CD4-positive, alpha-beta T cell (primary cell): ENCODE data around the gene SMOC2. TPM values are rescaled to one million over a fixed set of nuclear protein-coding genes. Genes with fewer than 3 reads are reported as not detected.
"Not testable (repeated sequence)": the region's sequence is repeated elsewhere in the genome, so short reads cannot be mapped to it uniquely, and the experiment has no call there.

Source experiments
- ATAC-seq: fragments of 200-7000 bp; cut with Tn5 transposase; one replicate; pipeline ENCODE4 v1.10.0; 2022; ENCODE audit warnings: mild to moderate bottlenecking; ENCODE audit not compliant: poor library complexity
- CTCF ChIA-PET: fragments of 350-600 bp; sonication (Branson Sonifier 250); formaldehyde crosslinking; loops from one replicate; lab custom pipeline; 2021; ENCODE audit warnings: antibody characterized with exemption, inconsistent platforms; lab: Charles Lee
- POLR2A ChIA-PET: fragments of 350-600 bp; sonication (Branson Sonifier 250); formaldehyde crosslinking; loops from one replicate; lab custom pipeline; 2021; ENCODE audit warnings: antibody characterized with exemption, inconsistent platforms; lab: Charles Lee
- DNase-seq, 14 experiments: peaks; one replicate each; pipeline ENCODE4 v3.0.0-alpha.2; 2013 to 2020; ENCODE audit warnings: mixed read lengths in 2 of 14
- H3K27ac ChIP-seq, 2 donors: one replicate each; pipeline versions ENCODE4 v1.5.1 to v1.7.0; 2013; ENCODE audit warnings: low read length in 2 of 2, low read depth in 1 of 2, mild to moderate bottlenecking in 1 of 2
- H3K27me3 ChIP-seq, 2 experiments: 1 replicate in 1 of 2; 2 replicates in 1 of 2; pipeline versions ENCODE4 v1.6.1 to v1.7.0; 2013; ENCODE audit warnings: low read length in 2 of 2, control low read depth in 1 of 2, mild to moderate bottlenecking in 1 of 2, moderate library complexity in 1 of 2; ENCODE audit not compliant: insufficient read depth in 2 of 2, control insufficient read depth in 1 of 2
- H3K36me3 ChIP-seq: one replicate; pipeline ENCODE4 v1.6.1; 2013; ENCODE audit warnings: low read length, control low read depth; ENCODE audit not compliant: insufficient read depth
- H3K4me1 ChIP-seq: one replicate; pipeline ENCODE4 v1.6.1; 2013; ENCODE audit warnings: low read length, control low read depth; ENCODE audit not compliant: insufficient read depth
- H3K4me3 ChIP-seq: one replicate; pipeline ENCODE4 v1.5.1; 2013; ENCODE audit warnings: mild to moderate bottlenecking, low read length, moderate library complexity
- H3K9me3 ChIP-seq, 2 experiments: 1 replicate in 1 of 2; 2 replicates in 1 of 2; pipeline versions ENCODE4 v1.6.1 to v1.7.0; 2013; ENCODE audit warnings: low read length in 2 of 2, mild to moderate bottlenecking in 2 of 2, control low read depth in 1 of 2, moderate library complexity in 1 of 2; ENCODE audit not compliant: control insufficient read depth in 1 of 2, insufficient read depth in 1 of 2
- H3K27ac Mint-ChIP-seq: one replicate; pipeline ENCODE4 v1.8.0; 2020; ENCODE audit warnings: mixed read lengths
- H3K27me3 Mint-ChIP-seq: one replicate; pipeline ENCODE4 v1.8.0; 2021; ENCODE audit warnings: mixed read lengths
- H3K36me3 Mint-ChIP-seq: one replicate; pipeline ENCODE4 v1.8.0; 2021; ENCODE audit warnings: low read depth, mixed read lengths
- H3K4me1 Mint-ChIP-seq: one replicate; pipeline ENCODE4 v1.8.0; 2021; ENCODE audit warnings: low read depth, mixed read lengths
- H3K4me3 Mint-ChIP-seq: one replicate; pipeline ENCODE4 v1.8.0; 2020; ENCODE audit warnings: mild to moderate bottlenecking, mixed read lengths
- H3K9me3 Mint-ChIP-seq: one replicate; pipeline ENCODE4 v1.8.0; 2020; ENCODE audit warnings: mixed read lengths
- CTCF ChIP-seq: fragments of 200-600 bp; IDR thresholded peaks from one replicate; pipeline ENCODE4 v1.8.0; 2022; ENCODE audit warnings: antibody characterized with exemption, mild to moderate bottlenecking
- intact Hi-C, 2 experiments: fragments of 100-400 bp; cut with DNase I in 1 of 2; cut with micrococcal nuclease in 1 of 2; formaldehyde crosslinking; loops; one replicate each; pipeline versions ENCODE4 v1.15.1 to v1.9.0; 2023 to 2025; cut with DNase I, micrococcal nuclease
- total RNA-seq, 174 experiments: library from RNA in 2 of 174; stranded (reverse) in 2 of 174; gene quantifications; one replicate each; pipeline ENCODE4 v1.2.3 and lab custom pipeline; 2021 to 2026

SMOC2 gene
- total RNA-seq, 2 experiments from 2014 or later, result not detected

DNA sequence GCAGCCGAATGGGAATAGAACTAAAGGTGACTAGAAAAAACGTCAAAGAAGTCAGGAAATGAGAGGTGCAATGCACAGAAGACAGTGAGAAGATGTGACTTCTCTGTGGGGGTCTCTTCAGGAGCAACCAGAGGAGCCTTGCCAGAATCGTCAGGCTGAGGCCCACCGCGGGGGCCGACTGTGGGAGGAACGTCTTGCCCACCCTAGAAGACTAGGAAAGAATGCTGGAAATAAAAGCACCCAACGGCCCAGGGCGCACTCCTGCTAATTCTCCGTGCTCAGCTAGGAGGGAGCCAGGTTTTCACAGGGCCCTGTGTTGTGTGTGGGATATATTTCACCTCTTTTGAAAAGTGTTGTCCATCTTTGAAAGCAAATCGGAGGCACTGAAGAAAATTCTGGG, 129.2 kb downstream of the SMOC2 start:
- no peaks in the 10 kb centered on the region for H3K36me3 Mint-ChIP-seq
- peaks cover 0 to 10% of the 10 kb centered on the region in 2 experiments for H3K9me3 ChIP-seq
- CTCF ChIA-PET, result no interaction called here
- TF ChIP-seq CTCF, result no peak
- no peaks in the 10 kb centered on the region for H3K4me1 Mint-ChIP-seq
- H3K27ac ChIP-seq, result no peak overlapping the region
- intact Hi-C loops, result no loop called here
- POLR2A ChIA-PET, result no interaction called here
- peaks cover 10% of the 10 kb centered on the region for H3K27me3 Mint-ChIP-seq
- no peak for DNase-seq
- H3K4me3 ChIP-seq, result no peak overlapping the region
- ATAC-seq, result no peak
- H3K27me3 ChIP-seq, result no peaks in the 10 kb centered on the region
- H3K27ac Mint-ChIP-seq, result no peak overlapping the region
- no peaks in the 10 kb centered on the region for H3K9me3 Mint-ChIP-seq
- H3K36me3 ChIP-seq, result no peaks in the 10 kb centered on the region
- no peak overlapping the region for H3K4me3 Mint-ChIP-seq
- H3K4me1 ChIP-seq, result no peaks in the 10 kb centered on the region

GRCh38 chr6:168571268-168571667, 130.3 kb downstream of the SMOC2 start:
- H3K27me3 Mint-ChIP-seq, result peaks cover 10% of the 10 kb centered on the region

GRCh38 chr6:168573276-168573835, 132.4 kb downstream of the SMOC2 start:
- H3K4me3 Mint-ChIP-seq, H3K9me3 Mint-ChIP-seq, H3K4me1 ChIP-seq, H3K27me3 Mint-ChIP-seq, H3K4me1 Mint-ChIP-seq, H3K36me3 ChIP-seq, H3K27me3 ChIP-seq, intact Hi-C loops, H3K36me3 Mint-ChIP-seq, H3K27ac Mint-ChIP-seq, CTCF ChIA-PET, POLR2A ChIA-PET, ATAC-seq, H3K4me3 ChIP-seq, H3K27ac ChIP-seq, DNase-seq: not testable (repeated sequence)
- peaks cover 0 to 10% of the 10 kb centered on the region in 2 experiments for H3K9me3 ChIP-seq

More at GRCh38 chr6:168571268-168571667, 130.3 kb downstream of the SMOC2 start:
- H3K27me3 ChIP-seq, result no peaks in the 10 kb centered on the region
- ChIA-PET CTCF (no interaction called here), POLR2A (no interaction called here)
- no peak for TF ChIP-seq CTCF
- no peak overlapping the region for H3K4me3 Mint-ChIP-seq
- H3K9me3 Mint-ChIP-seq, result no peaks in the 10 kb centered on the region
- no peak overlapping the region for H3K27ac ChIP-seq
- H3K27ac Mint-ChIP-seq, result no peak overlapping the region
- DNase-seq (no peak), ATAC-seq (no peak)
- no peak overlapping the region for H3K4me3 ChIP-seq
- no peaks in the 10 kb centered on the region for H3K4me1 ChIP-seq
- intact Hi-C loops, result no loop called here
- H3K36me3 ChIP-seq, result no peaks in the 10 kb centered on the region
- no peaks in the 10 kb centered on the region for H3K4me1 Mint-ChIP-seq
- peaks cover 0 to 10% of the 10 kb centered on the region in 2 experiments for H3K9me3 ChIP-seq
- H3K36me3 Mint-ChIP-seq, result no peaks in the 10 kb centered on the region

- H3K27me3 ChIP-seq, result no peaks in the 10 kb centered on the region
- H3K27ac Mint-ChIP-seq, result no peak overlapping the region
- H3K4me3 ChIP-seq, result no peak overlapping the region
- no peaks in the 10 kb centered on the region for H3K36me3 ChIP-seq
- H3K4me1 ChIP-seq, result no peaks in the 10 kb centered on the region
- DNase-seq (no peak), ATAC-seq (no peak)
- no peaks in the 10 kb centered on the region for H3K4me1 Mint-ChIP-seq
- H3K9me3 Mint-ChIP-seq, result no peaks in the 10 kb centered on the region
- ChIA-PET POLR2A (no interaction called here), CTCF (no interaction called here)
- no peak overlapping the region for H3K4me3 Mint-ChIP-seq
- H3K9me3 ChIP-seq, result peaks cover 0 to 10% of the 10 kb centered on the region in 2 experiments
- no peaks in the 10 kb centered on the region for H3K36me3 Mint-ChIP-seq
- peaks cover 4% of the 10 kb centered on the region for H3K27me3 Mint-ChIP-seq
- intact Hi-C loops, result no loop called here
- H3K27ac ChIP-seq, result no peak overlapping the region
- no peak for TF ChIP-seq CTCF
Measured at GRCh38 chr6:168574075-168574698, 133.2 kb downstream of the SMOC2 start.
